Glutamatergic neuron (in vitro differentiated cells): ENCODE measurements around the gene PPP3R1. TPM values are rescaled to one million over a fixed set of nuclear protein-coding genes. Genes with fewer than 3 reads are reported as not detected.
"Not testable (repeated sequence)": the region's sequence is repeated elsewhere in the genome, so short reads cannot be mapped to it uniquely, and the experiment has no call there.

Experiments used
- DNase-seq: peaks from one replicate; pipeline ENCODE4 v3.0.0; 2022
- H3K27ac Mint-ChIP-seq: one replicate; pipeline ENCODE4 v1.8.0; 2020; ENCODE audit warnings: mild to moderate bottlenecking, mixed read lengths, inconsistent platforms; ENCODE audit not compliant: unreplicated experiment
- H3K27me3 Mint-ChIP-seq: one replicate; pipeline ENCODE4 v1.8.0; 2020; ENCODE audit warnings: mild to moderate bottlenecking, moderate library complexity, mixed read lengths, inconsistent platforms; ENCODE audit not compliant: unreplicated experiment
- H3K36me3 Mint-ChIP-seq: one replicate; pipeline ENCODE4 v1.8.0; 2020; ENCODE audit warnings: mild to moderate bottlenecking, mixed read lengths, inconsistent platforms; ENCODE audit not compliant: unreplicated experiment
- H3K4me1 Mint-ChIP-seq: one replicate; pipeline ENCODE4 v1.8.0; 2020; ENCODE audit warnings: mild to moderate bottlenecking, low read depth, mixed read lengths, inconsistent platforms; ENCODE audit not compliant: unreplicated experiment
- H3K4me3 Mint-ChIP-seq: one replicate; pipeline ENCODE4 v1.8.0; 2020; ENCODE audit warnings: mild to moderate bottlenecking, mixed read lengths, inconsistent platforms; ENCODE audit not compliant: unreplicated experiment
- H3K9me3 Mint-ChIP-seq: one replicate; pipeline ENCODE4 v1.8.0; 2020; ENCODE audit warnings: mild to moderate bottlenecking, moderate library complexity, mixed read lengths, inconsistent platforms; ENCODE audit not compliant: unreplicated experiment
- total RNA-seq: library from RNA; stranded (reverse); fragmentation: NEBNext Ultra II Directional; extraction: Animal tissue kit (Norgen Biotek cat#: 25700); gene quantifications from one replicate; pipeline ENCODE4 v1.2.1, GENCODE V29; 2021; ENCODE audit not compliant: unreplicated experiment
- TF ChIP-seq, protein P1 (sequence below): fragments of 200-600 bp; sonication (generic); IDR thresholded peaks from one replicate; pipeline ENCODE4 v1.5.0; 2021; ENCODE audit not compliant: partially characterized antibody, unreplicated experiment

PPP3R1 gene
- total RNA-seq, 1 donor from 2014 or later, result 53.4 TPM

DNA sequence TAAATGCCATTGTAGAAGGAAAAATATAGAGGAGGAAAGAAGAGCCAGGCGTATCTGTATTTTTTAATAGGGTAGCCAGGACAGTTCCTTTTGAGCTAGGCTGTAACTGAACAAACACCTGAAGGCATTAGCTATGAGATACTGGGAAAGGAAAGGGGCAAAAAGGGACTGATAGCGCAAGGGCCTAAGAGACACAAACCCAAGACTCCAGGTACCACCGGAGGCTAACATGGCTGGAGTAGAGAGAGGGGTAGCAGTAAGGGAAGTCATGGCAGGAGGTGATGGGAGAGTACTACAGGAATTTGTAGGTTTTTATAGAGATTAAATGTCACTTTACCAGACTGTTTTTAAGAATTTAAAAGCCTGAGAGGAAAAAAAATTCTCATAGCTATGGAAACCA, 73.9 kb downstream of the PPP3R1 start:
- Mint-ChIP-seq H3K27ac (no peak overlapping the region), H3K4me3 (no peak overlapping the region), H3K4me1 (no peaks in the 10 kb centered on the region), H3K9me3 (no peaks in the 10 kb centered on the region), H3K27me3 (no peaks in the 10 kb centered on the region), H3K36me3 (no peaks in the 10 kb centered on the region)
- DNase-seq, result no peak
- TF ChIP-seq, protein P1, sequence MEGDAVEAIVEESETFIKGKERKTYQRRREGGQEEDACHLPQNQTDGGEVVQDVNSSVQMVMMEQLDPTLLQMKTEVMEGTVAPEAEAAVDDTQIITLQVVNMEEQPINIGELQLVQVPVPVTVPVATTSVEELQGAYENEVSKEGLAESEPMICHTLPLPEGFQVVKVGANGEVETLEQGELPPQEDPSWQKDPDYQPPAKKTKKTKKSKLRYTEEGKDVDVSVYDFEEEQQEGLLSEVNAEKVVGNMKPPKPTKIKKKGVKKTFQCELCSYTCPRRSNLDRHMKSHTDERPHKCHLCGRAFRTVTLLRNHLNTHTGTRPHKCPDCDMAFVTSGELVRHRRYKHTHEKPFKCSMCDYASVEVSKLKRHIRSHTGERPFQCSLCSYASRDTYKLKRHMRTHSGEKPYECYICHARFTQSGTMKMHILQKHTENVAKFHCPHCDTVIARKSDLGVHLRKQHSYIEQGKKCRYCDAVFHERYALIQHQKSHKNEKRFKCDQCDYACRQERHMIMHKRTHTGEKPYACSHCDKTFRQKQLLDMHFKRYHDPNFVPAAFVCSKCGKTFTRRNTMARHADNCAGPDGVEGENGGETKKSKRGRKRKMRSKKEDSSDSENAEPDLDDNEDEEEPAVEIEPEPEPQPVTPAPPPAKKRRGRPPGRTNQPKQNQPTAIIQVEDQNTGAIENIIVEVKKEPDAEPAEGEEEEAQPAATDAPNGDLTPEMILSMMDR, result no peak

DNA sequence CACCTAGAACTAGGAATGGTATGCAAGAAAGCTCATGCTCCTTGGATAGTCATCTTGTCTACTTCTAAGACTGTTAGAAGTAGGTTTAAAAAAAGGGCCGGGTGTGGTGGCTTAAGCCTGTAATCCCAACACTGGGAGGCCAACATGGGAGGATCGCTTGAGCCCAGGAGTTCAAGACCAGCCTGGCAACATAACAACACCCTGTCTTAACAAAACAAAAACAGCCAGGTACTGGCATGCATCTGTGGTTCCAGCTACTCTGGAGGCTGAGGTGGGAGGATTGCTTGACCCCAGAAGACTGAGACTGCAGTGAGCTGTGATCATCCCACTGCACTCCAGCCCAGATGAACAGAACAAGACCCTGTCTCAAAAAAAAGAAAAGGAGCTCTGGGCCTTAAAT, 74.8 kb downstream of the PPP3R1 start:
- H3K27ac Mint-ChIP-seq, result no peak overlapping the region
- no peak for DNase-seq
- H3K4me1 Mint-ChIP-seq, result no peaks in the 10 kb centered on the region
- H3K4me3 Mint-ChIP-seq, result no peak overlapping the region
- H3K36me3 Mint-ChIP-seq, result no peaks in the 10 kb centered on the region
- H3K9me3 Mint-ChIP-seq, result no peaks in the 10 kb centered on the region
- no peaks in the 10 kb centered on the region for H3K27me3 Mint-ChIP-seq
- TF ChIP-seq, protein P1, result no peak

DNA sequence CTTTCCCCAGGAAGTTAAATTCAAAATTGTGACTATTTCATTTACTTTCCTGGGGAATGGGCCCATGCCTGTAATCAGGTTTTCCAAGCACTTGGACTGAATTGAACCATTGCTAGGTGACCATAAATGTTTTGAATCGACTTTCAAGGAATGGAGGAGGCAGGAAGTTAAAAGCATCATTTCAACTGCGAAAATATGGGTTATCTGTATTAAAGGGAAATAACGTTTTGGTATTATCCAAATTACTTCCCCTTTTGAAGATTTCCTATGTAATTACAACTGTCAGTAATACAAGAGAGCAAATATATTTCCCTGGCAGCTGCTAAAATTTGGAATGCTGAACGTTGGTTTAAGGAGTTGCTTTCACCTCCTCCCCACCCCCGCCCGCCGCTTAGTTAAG, 75.7 kb downstream of the PPP3R1 start:
- no peaks in the 10 kb centered on the region for H3K36me3 Mint-ChIP-seq
- no peak for DNase-seq
- TF ChIP-seq, protein P1, result no peak

DNA sequence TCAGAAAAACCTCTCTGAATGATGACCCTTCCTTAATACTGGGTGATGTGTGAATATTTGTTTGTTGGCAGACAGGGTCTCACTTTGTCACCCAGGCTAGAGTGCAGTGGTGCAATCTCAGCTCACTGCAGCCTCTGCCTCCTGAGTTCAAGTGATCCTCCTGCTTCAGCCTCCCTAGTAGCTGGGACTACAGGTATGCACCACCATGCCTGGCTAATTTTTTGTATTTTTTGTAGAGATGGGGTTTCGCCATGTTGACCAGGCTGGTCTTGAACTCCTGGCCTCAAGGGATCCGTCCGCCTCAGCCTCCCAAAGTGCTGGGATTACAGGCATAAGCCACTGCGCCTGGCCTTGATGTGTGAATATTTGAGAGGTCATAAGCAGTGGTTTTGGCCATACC, 77.1 kb downstream of the PPP3R1 start:
- H3K27ac Mint-ChIP-seq, H3K4me3 Mint-ChIP-seq, H3K9me3 Mint-ChIP-seq, H3K36me3 Mint-ChIP-seq, H3K4me1 Mint-ChIP-seq, H3K27me3 Mint-ChIP-seq, DNase-seq: not testable (repeated sequence)

More for the DNA sequence above, 75.7 kb downstream of the PPP3R1 start:
- H3K4me3 Mint-ChIP-seq, result no peak overlapping the region
- H3K27ac Mint-ChIP-seq, result no peak overlapping the region
- no peaks in the 10 kb centered on the region for H3K27me3 Mint-ChIP-seq
- no peaks in the 10 kb centered on the region for H3K9me3 Mint-ChIP-seq
- H3K4me1 Mint-ChIP-seq, result no peaks in the 10 kb centered on the region

DNA sequence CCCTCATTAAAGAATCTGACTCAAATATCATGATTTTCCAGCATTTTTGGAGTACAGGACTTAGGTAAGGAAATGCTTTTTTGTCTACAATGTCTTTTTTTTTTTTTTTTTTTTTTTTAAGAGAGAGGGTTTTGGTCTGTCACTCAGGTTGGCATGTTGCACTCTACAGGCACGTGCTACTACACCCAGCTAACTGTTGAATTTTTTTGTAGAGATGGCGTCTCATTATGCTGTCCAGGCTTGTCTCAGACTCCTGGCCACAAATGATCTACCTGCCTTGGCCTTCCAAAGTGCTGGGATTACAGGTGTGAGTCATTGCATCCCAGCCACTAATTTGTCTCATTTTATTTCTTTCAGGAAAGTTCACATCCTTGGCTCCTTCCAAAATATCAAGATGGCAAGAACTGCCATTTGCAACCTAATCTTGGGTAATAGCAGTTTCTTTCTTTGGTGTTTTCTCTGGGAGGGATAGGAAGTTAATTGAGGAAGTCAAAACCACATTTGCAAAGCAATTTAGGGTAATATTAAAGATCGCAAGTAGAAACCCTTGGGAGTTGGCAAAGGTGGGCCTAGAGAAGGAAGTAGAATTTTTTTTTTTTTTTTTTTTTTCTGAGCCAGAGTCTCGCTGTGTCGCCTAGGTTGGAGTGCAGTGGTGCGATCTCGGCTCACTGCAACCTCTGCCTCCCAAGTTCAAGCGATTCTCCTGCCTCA, 79.2 kb downstream of the PPP3R1 start:
- H3K36me3 Mint-ChIP-seq, result no peaks in the 10 kb centered on the region
- TF ChIP-seq, protein P1, result no peak
- no peaks in the 10 kb centered on the region for H3K27me3 Mint-ChIP-seq
- H3K9me3 Mint-ChIP-seq, result no peaks in the 10 kb centered on the region
- no peak for DNase-seq
- H3K4me1 Mint-ChIP-seq, result no peaks in the 10 kb centered on the region
- H3K4me3 Mint-ChIP-seq, result no peak overlapping the region
- no peak overlapping the region for H3K27ac Mint-ChIP-seq
